ENCODE data around the gene FAM78A. TPM values are rescaled to one million over a fixed set of nuclear protein-coding genes. Genes with fewer than 3 reads are reported as not detected.

The FAM78A gene
- total and polyA plus RNA-seq, 7 donors: 0.60 to 11.9 (median 2.0) TPM

DNA sequence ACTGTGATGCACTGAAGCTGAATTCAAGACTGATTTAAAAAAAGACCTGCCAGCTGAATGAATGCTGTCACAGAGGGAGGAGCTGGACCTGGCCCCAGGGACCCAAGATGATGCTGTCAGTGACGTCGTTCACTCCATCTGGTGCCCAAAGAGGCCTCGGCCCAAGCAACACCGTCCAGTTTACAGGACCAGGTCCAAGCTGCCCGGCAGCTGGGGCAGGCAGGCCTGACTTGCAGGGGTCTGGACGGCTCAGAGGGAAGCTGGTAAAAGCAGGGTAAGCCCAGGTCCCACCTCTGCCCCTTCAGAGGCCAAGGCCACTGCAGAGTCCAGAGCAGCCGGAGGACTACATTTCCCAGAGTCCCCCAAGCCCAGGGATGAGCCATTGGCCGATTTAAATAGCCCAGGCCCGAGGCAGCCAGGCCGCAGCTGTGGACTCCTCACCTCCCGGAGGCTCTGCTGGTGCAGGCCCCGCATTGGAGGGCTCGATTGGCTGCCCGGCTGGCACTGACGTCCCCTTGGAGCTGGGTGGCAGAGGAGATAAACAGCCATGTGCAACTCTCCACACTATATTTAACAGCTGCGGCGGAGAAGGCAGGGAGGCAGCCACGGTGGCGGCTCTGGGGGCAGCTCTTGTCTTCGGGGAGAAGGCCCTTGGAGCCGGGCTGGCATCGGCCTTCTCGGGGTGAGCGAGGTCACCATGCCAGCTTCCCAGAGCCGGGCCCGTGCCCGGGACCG, 13.2 kb upstream of the FAM78A start, which contains the start of gene PLPP7:
PLPP7 (plus strand) TSS at position 423 of the 735 bp plus-strand sequence; CDS start at position 698, 275 bp downstream.
- no peaks in the 10 kb centered on the region for H3K9me3 ChIP-seq
- intact Hi-C loops (cut with DNase I): loop anchor here (5.0 kb wide), 1 partner anchor 62 kb away; no protein-coding TSS in a partner anchor
- peak; percentile 89 for DNase-seq
- TF ChIP-seq EP300 (IDR thresholded peaks at IDR 0.05) (no peak), POLR2AphosphoS5 (IDR thresholded peaks at IDR 0.05) (peak in 2 of 4 donors; percentile 60 to 74)
- WGBS, 2 donors: 67 to 73% methylated on average over 28 of the region's 28 CpGs
- H3K27me3 ChIP-seq: no peaks in the 10 kb centered on the region
- H3K36me3 ChIP-seq: no peaks in the 10 kb centered on the region
- H3K27ac ChIP-seq: peak within 1 kb of the TSS; percentile 69 to 77 (median 74)
- H3K4me3 ChIP-seq: peak within 1 kb of the TSS; percentile 49 to 60 (median 54)
- peaks cover 0 to 24% (median 18%) of the 10 kb centered on the region in 4 donors for H3K4me1 ChIP-seq

DNA sequence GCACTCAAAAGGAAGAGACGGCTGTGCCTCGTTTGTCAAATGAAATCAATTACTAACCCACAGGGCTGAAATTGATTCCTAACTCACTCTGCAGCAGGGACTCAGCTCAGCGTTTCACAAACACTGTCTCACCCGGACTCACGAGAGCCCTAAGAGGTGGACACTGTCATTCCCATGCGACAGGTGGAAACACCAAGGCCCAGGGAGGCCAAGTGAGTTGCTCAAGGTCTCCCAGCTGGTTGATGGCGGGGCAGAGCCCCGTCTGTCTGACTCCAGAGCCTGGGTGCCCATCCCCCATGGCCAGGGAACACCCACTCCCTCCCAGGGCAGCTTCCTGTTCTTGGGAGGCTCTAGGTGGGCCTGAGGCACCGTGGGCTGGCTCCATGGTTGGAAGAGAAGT, 11.9 kb upstream of the FAM78A start:
- H3K36me3 ChIP-seq: no peaks in the 10 kb centered on the region
- H3K27me3 ChIP-seq: peaks cover 0 to 2% (median 0%) of the 10 kb centered on the region in 3 donors
- WGBS, 2 donors: 70 to 80% methylated on average over 9 of the region's 9 CpGs
- H3K9me3 ChIP-seq: no peaks in the 10 kb centered on the region
- H3K4me3 ChIP-seq: no peak overlapping the region
- H3K27ac ChIP-seq: no peak overlapping the region
- TF ChIP-seq POLR2AphosphoS5 (IDR thresholded peaks at IDR 0.05): no peak
- TF ChIP-seq EP300 (IDR thresholded peaks at IDR 0.05): no peak
- no peak for TF ChIP-seq POLR2A (IDR thresholded peaks at IDR 0.05)
- TF ChIP-seq, protein P1, sequence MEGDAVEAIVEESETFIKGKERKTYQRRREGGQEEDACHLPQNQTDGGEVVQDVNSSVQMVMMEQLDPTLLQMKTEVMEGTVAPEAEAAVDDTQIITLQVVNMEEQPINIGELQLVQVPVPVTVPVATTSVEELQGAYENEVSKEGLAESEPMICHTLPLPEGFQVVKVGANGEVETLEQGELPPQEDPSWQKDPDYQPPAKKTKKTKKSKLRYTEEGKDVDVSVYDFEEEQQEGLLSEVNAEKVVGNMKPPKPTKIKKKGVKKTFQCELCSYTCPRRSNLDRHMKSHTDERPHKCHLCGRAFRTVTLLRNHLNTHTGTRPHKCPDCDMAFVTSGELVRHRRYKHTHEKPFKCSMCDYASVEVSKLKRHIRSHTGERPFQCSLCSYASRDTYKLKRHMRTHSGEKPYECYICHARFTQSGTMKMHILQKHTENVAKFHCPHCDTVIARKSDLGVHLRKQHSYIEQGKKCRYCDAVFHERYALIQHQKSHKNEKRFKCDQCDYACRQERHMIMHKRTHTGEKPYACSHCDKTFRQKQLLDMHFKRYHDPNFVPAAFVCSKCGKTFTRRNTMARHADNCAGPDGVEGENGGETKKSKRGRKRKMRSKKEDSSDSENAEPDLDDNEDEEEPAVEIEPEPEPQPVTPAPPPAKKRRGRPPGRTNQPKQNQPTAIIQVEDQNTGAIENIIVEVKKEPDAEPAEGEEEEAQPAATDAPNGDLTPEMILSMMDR (IDR thresholded peaks at IDR 0.05): no peak
- H3K4me1 ChIP-seq: peaks cover 0 to 25% (median 18%) of the 10 kb centered on the region in 4 donors
- DNase-seq: no peak
- intact Hi-C loops (cut with DNase I): no loop called here

DNA sequence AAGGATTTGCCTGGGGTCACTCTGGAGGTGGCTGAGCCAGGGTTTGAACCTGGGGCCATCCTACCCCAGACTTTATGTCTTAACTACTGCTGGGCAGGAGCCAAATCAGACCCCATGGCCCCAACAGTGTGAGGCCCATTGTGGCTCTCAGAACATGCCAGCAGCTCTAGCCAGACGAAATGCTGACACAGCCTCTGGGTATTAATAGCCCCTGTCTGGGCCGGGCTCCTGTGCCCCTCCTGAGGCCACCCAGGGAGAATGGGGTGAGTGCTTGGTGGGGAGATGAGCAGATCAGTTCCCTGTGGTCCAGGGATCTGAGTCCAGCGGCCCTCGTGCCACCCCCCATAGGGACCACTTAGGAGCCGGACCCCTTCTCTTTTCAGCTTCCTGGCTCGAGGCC, 11.0 kb upstream of the FAM78A start:
- DNase-seq: no peak
- H3K36me3 ChIP-seq: no peaks in the 10 kb centered on the region
- H3K27ac ChIP-seq: no peak overlapping the region
- H3K4me1 ChIP-seq: peaks cover 0 to 33% (median 24%) of the 10 kb centered on the region in 4 donors
- H3K9me3 ChIP-seq: no peaks in the 10 kb centered on the region
- 85 to 88% methylated on average over 6 of the region's 6 CpGs for WGBS, 2 donors
- no peak overlapping the region for H3K4me3 ChIP-seq
- H3K27me3 ChIP-seq: peaks cover 5 to 11% (median 8%) of the 10 kb centered on the region in 3 donors
- no peak for TF ChIP-seq EP300 (IDR thresholded peaks at IDR 0.05)
- TF ChIP-seq, protein P1 (IDR thresholded peaks at IDR 0.05): no peak
- TF ChIP-seq POLR2AphosphoS5 (IDR thresholded peaks at IDR 0.05): no peak
- no peak for TF ChIP-seq POLR2A (IDR thresholded peaks at IDR 0.05)
- intact Hi-C loops (cut with DNase I): no loop called here

DNA sequence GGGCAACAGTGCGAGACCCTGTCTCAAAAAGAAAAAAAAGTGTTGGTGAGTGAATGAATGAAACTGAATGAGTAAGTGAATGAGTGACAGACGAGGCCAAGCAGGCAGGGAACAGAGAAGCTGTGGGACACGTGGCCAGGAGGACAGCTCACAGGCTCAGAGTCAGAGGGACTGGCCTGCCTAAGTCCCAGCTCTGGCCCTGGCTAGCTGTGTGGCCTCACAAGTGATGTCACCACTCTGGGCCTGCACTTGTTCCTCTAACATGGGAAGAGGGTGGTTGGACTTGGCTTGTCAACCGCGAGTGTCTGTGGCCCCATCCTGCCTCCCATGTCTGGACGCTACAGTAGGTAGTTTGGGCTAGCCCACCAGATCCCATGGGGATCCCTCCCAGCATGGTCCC, 8.5 kb upstream of the FAM78A start:
- no peak overlapping the region for H3K4me3 ChIP-seq
- H3K9me3 ChIP-seq: no peaks in the 10 kb centered on the region
- H3K4me1 ChIP-seq: peaks cover 0 to 13% (median 10%) of the 10 kb centered on the region in 4 donors
- H3K27ac ChIP-seq: no peak overlapping the region
- 91 to 93% methylated on average over 6 of the region's 6 CpGs for WGBS, 2 donors
- TF ChIP-seq POLR2AphosphoS5 (IDR thresholded peaks at IDR 0.05) (no peak), POLR2A (IDR thresholded peaks at IDR 0.05) (no peak), EP300 (IDR thresholded peaks at IDR 0.05) (no peak)
- TF ChIP-seq, protein P1 (IDR thresholded peaks at IDR 0.05): no peak
- DNase-seq: no peak
- intact Hi-C loops (cut with DNase I): no loop called here
- peaks cover 5 to 27% (median 25%) of the 10 kb centered on the region in 3 donors for H3K27me3 ChIP-seq
- no peaks in the 10 kb centered on the region for H3K36me3 ChIP-seq

DNA sequence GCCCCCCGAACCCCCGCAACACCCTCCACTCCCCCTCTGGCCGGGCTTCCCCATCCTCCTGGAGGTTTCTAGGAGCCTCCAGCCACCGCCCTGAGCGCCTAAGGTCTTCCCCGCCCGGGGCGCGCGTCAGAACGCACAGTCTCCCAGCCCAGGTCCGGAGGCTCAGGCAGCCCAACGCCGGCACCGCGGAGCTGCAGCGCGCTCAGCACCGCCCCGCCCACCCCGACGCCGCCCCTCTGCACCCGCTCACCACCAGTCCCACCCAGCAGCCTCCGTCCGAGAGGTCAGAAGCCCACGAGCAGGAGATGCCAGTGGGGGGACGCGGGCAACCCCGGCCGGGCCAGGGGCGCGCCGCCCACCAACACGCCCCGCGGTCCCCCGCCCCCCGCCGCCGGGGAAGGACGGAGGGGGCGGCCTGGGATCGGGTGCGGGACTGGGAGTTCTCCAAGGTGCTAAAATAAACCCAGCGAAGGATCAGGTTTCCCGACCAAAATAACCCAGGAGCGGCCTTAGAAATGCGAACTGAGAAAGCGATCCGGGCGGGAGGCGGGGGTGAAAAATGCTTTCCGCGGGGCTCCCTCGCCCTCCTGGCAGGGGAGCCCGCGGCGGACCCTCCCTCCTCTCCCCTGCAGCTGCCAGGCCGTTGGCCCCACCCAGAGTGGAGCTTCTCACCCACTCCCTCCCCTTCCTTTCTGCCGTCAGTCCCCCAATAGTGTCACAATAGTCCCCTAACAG, 6.5 kb upstream of the FAM78A start:
- no peak overlapping the region for H3K27ac ChIP-seq
- H3K27me3 ChIP-seq: peaks cover 5 to 27% (median 25%) of the 10 kb centered on the region in 3 donors
- intact Hi-C loops (cut with DNase I): no loop called here
- no peaks in the 10 kb centered on the region for H3K9me3 ChIP-seq
- 4 to 5% methylated on average over 61 of the region's 61 CpGs for WGBS, 2 donors
- DNase-seq: no peak
- peaks cover 0 to 11% (median 10%) of the 10 kb centered on the region in 4 donors for H3K4me1 ChIP-seq
- H3K4me3 ChIP-seq: peak overlapping the region in 3 of 4 donors; percentile 18 to 35 (median 34)
- TF ChIP-seq POLR2AphosphoS5 (IDR thresholded peaks at IDR 0.05) (no peak), EP300 (IDR thresholded peaks at IDR 0.05) (no peak), POLR2A (IDR thresholded peaks at IDR 0.05) (no peak)
- TF ChIP-seq, protein P1 (IDR thresholded peaks at IDR 0.05): no peak
- no peaks in the 10 kb centered on the region for H3K36me3 ChIP-seq

Measured in sigmoid colon (tissue), 7 donors.